ENCODE results near the gene TPSAB1.

DNA sequence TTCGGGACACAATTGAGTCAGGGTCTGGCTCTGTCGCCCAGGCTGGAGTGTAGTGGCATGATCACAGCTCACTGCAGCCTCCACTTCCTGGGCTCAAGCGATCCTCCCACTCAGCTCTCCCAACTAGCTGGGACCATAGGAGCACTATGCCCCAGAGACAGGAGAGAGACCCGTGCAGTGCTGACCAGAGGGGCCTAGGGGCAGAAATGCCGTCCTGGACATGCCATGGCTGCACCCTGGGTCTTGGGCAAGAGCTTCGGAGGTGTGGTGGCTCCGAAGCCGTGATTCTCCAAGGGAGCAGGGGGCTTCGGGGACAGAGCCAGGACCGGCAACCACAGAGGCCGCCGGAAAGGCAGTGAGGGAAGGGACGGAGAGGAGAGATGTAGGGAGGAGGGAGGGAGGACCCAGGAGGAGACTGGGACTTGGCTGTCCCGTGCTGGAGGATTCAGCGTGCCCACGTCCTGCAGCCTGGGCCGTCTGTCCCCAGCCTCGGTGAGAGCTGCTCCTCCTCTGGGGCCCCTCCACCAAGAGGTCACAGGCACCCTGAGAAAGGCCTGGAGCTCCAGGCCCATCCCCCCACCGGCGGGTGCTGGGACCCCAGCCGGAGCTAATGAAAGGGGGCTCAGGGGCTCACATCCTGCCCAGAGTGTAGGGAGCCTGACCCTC is 37.2 kb downstream of the TPSAB1 start:
- TF ChIP-seq, protein P1, sequence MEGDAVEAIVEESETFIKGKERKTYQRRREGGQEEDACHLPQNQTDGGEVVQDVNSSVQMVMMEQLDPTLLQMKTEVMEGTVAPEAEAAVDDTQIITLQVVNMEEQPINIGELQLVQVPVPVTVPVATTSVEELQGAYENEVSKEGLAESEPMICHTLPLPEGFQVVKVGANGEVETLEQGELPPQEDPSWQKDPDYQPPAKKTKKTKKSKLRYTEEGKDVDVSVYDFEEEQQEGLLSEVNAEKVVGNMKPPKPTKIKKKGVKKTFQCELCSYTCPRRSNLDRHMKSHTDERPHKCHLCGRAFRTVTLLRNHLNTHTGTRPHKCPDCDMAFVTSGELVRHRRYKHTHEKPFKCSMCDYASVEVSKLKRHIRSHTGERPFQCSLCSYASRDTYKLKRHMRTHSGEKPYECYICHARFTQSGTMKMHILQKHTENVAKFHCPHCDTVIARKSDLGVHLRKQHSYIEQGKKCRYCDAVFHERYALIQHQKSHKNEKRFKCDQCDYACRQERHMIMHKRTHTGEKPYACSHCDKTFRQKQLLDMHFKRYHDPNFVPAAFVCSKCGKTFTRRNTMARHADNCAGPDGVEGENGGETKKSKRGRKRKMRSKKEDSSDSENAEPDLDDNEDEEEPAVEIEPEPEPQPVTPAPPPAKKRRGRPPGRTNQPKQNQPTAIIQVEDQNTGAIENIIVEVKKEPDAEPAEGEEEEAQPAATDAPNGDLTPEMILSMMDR (conservative IDR thresholded peaks at IDR 0.05): no peak
- no peak for TF ChIP-seq EZH2 (IDR thresholded peaks at IDR 0.05; ENCODE audit: low read depth)

All from PC-9 (cell line).